Body of pancreas (tissue), 4 donors: ENCODE results near the gene TBX2.

Experiments used
- POLR2A ChIP-seq, 3 donors: fragments of 450-650 bp; IDR thresholded peaks; one replicate each; pipeline ENCODE4 v1.6.1; 2016; ENCODE audit warnings: antibody characterized with exemption in 3 of 3, mild to moderate bottlenecking in 2 of 3
- TF ChIP-seq, protein P1 (sequence below), 7 experiments: fragments of 450-650 bp in 4 of 7; fragments of 200-600 bp in 3 of 7; sonication (generic) in 3 of 7; IDR thresholded peaks; one replicate each; pipeline ENCODE4 v1.5.1; 2016 to 2019; ENCODE audit warnings: antibody characterized with exemption in 7 of 7

DNA sequence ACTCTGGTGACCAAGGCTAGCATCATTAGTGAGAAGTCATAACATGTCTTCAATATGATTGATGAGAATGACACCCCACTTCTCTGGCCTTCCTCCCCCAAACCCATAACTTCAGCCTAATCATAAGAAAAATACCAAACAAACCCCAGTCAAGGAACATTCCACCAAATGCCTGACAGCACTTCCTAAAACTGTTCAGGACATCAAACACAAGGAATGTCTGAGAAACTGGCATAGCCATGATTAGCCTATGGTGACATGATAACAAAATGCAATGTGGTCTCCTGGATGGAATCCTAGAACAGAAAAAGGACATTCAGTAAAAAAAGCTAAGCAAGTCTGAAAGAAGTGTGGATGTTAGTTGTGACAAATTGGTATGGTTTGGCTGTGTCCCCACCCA is 27.9 kb downstream of the TBX2 start:
- TF ChIP-seq, protein P1, sequence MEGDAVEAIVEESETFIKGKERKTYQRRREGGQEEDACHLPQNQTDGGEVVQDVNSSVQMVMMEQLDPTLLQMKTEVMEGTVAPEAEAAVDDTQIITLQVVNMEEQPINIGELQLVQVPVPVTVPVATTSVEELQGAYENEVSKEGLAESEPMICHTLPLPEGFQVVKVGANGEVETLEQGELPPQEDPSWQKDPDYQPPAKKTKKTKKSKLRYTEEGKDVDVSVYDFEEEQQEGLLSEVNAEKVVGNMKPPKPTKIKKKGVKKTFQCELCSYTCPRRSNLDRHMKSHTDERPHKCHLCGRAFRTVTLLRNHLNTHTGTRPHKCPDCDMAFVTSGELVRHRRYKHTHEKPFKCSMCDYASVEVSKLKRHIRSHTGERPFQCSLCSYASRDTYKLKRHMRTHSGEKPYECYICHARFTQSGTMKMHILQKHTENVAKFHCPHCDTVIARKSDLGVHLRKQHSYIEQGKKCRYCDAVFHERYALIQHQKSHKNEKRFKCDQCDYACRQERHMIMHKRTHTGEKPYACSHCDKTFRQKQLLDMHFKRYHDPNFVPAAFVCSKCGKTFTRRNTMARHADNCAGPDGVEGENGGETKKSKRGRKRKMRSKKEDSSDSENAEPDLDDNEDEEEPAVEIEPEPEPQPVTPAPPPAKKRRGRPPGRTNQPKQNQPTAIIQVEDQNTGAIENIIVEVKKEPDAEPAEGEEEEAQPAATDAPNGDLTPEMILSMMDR (IDR thresholded peaks at IDR 0.05) = no peak
- no peak for TF ChIP-seq POLR2A (IDR thresholded peaks at IDR 0.05)
